ENCODE data around the gene PRRX2.

Gene PRRX2

DNA sequence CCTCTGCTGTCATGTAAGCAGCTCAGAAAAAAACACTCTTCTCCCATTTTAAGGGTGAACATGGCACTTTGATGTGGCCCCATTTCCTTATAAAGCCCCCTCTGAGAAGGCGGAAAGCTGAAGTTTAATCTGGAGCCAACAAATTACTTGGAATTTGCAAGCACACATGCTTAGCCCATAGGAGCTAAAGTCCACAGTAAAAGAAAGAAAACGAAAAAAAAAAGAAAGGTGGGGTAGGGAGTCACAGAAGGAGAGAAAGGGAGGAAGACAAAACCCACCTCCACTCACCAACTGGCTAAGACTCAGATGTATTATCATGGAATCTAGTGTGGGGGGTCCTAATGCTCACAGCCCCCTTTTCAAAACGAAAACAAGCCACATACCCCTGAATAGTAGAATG is 30.4 kb downstream of the PRRX2 start:
- no peak for ATAC-seq
- no peak for TF ChIP-seq ZFP3 (CRISPR knock-in tag; IDR thresholded peaks at IDR 0.05)
- no peak for TF ChIP-seq TCF4 (CRISPR knock-in tag; IDR thresholded peaks at IDR 0.05; ENCODE audit: borderline replicate concordance)
- TF ChIP-seq, protein P1, sequence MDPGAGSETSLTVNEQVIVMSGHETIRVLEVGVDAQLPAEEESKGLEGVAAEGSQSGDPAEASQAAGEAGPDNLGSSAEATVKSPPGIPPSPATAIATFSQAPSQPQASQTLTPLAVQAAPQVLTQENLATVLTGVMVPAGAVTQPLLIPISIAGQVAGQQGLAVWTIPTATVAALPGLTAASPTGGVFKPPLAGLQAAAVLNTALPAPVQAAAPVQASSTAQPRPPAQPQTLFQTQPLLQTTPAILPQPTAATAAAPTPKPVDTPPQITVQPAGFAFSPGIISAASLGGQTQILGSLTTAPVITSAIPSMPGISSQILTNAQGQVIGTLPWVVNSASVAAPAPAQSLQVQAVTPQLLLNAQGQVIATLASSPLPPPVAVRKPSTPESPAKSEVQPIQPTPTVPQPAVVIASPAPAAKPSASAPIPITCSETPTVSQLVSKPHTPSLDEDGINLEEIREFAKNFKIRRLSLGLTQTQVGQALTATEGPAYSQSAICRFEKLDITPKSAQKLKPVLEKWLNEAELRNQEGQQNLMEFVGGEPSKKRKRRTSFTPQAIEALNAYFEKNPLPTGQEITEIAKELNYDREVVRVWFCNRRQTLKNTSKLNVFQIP (CRISPR knock-in tag; IDR thresholded peaks at IDR 0.05; ENCODE audit: borderline replicate concordance, low read depth), result no peak
- TF ChIP-seq ISL1 (CRISPR knock-in tag; IDR thresholded peaks at IDR 0.05), result no peak
- TF ChIP-seq, protein P2, sequence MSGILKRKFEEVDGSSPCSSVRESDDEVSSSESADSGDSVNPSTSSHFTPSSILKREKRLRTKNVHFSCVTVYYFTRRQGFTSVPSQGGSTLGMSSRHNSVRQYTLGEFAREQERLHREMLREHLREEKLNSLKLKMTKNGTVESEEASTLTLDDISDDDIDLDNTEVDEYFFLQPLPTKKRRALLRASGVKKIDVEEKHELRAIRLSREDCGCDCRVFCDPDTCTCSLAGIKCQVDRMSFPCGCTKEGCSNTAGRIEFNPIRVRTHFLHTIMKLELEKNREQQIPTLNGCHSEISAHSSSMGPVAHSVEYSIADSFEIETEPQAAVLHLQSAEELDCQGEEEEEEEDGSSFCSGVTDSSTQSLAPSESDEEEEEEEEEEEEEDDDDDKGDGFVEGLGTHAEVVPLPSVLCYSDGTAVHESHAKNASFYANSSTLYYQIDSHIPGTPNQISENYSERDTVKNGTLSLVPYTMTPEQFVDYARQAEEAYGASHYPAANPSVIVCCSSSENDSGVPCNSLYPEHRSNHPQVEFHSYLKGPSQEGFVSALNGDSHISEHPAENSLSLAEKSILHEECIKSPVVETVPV (CRISPR knock-in tag; IDR thresholded peaks at IDR 0.05), result no peak
- TF ChIP-seq OSR1 (CRISPR knock-in tag; IDR thresholded peaks at IDR 0.05), result no peak
- no peak for TF ChIP-seq SNAI2 (CRISPR knock-in tag; IDR thresholded peaks at IDR 0.05)
- TF ChIP-seq ZFP30 (CRISPR knock-in tag; IDR thresholded peaks at IDR 0.05), result no peak
- TF ChIP-seq GLIS3 (CRISPR knock-in tag; IDR thresholded peaks at IDR 0.05), result no peak
- TF ChIP-seq, protein P3, sequence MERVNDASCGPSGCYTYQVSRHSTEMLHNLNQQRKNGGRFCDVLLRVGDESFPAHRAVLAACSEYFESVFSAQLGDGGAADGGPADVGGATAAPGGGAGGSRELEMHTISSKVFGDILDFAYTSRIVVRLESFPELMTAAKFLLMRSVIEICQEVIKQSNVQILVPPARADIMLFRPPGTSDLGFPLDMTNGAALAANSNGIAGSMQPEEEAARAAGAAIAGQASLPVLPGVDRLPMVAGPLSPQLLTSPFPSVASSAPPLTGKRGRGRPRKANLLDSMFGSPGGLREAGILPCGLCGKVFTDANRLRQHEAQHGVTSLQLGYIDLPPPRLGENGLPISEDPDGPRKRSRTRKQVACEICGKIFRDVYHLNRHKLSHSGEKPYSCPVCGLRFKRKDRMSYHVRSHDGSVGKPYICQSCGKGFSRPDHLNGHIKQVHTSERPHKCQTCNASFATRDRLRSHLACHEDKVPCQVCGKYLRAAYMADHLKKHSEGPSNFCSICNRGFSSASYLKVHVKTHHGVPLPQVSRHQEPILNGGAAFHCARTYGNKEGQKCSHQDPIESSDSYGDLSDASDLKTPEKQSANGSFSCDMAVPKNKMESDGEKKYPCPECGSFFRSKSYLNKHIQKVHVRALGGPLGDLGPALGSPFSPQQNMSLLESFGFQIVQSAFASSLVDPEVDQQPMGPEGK (CRISPR knock-in tag; IDR thresholded peaks at IDR 0.05; ENCODE audit: borderline replicate concordance), result no peak
- no peak for TF ChIP-seq PPARA (CRISPR knock-in tag; IDR thresholded peaks at IDR 0.05; ENCODE audit: borderline replicate concordance)

DNA sequence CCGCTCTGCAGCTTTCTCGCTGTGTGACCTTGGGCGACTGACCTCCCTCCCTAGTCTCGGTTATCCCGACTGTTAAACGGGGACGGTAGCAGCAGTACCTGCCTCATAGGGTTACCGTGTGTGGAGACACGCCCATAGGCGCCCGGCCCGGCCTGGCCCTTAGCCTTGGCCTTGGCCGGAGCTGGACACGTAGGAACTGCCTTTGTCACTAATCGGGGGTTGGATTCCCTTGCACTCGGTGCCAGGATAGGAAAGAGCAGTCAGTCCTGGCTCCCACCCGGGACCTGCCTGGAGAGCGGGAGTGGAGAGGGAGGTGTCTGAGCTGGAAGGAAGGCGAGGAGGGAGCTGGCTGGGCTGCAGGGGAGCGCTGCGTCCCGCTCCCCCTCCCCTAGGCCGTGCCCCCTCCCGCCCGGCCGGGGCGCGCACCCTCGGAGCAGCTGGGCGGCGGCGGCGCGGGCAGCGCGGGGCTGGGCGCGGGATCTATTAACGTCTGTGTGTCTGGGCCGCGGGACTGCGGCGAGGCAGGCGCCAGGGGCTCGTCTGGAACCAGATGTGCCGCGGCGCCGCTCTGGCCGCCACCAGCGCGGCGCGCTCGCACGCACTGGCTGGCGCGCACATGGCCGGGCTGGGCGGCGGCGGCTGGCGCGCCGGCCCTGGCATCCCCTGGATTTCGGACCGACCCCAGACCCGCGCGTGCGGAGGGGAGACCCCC is 31.7 kb downstream of the PRRX2 start:
- peak; percentile 87 for ATAC-seq
- TF ChIP-seq ZC3H10 (CRISPR knock-in tag; IDR thresholded peaks at IDR 0.05) (no peak), PPARA (CRISPR knock-in tag; IDR thresholded peaks at IDR 0.05; ENCODE audit: borderline replicate concordance) (no peak), BACH2 (CRISPR knock-in tag; IDR thresholded peaks at IDR 0.05; ENCODE audit: borderline replicate concordance) (no peak), ISL1 (CRISPR knock-in tag; IDR thresholded peaks at IDR 0.05) (no peak), TCF4 (CRISPR knock-in tag; IDR thresholded peaks at IDR 0.05; ENCODE audit: borderline replicate concordance) (no peak), ZFP3 (CRISPR knock-in tag; IDR thresholded peaks at IDR 0.05) (no peak), CSDC2 (CRISPR knock-in tag; IDR thresholded peaks at IDR 0.05) (no peak)
- TF ChIP-seq, protein P4, sequence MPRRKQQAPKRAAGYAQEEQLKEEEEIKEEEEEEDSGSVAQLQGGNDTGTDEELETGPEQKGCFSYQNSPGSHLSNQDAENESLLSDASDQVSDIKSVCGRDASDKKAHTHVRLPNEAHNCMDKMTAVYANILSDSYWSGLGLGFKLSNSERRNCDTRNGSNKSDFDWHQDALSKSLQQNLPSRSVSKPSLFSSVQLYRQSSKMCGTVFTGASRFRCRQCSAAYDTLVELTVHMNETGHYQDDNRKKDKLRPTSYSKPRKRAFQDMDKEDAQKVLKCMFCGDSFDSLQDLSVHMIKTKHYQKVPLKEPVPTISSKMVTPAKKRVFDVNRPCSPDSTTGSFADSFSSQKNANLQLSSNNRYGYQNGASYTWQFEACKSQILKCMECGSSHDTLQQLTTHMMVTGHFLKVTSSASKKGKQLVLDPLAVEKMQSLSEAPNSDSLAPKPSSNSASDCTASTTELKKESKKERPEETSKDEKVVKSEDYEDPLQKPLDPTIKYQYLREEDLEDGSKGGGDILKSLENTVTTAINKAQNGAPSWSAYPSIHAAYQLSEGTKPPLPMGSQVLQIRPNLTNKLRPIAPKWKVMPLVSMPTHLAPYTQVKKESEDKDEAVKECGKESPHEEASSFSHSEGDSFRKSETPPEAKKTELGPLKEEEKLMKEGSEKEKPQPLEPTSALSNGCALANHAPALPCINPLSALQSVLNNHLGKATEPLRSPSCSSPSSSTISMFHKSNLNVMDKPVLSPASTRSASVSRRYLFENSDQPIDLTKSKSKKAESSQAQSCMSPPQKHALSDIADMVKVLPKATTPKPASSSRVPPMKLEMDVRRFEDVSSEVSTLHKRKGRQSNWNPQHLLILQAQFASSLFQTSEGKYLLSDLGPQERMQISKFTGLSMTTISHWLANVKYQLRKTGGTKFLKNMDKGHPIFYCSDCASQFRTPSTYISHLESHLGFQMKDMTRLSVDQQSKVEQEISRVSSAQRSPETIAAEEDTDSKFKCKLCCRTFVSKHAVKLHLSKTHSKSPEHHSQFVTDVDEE (CRISPR knock-in tag; IDR thresholded peaks at IDR 0.05), result no peak

DNA sequence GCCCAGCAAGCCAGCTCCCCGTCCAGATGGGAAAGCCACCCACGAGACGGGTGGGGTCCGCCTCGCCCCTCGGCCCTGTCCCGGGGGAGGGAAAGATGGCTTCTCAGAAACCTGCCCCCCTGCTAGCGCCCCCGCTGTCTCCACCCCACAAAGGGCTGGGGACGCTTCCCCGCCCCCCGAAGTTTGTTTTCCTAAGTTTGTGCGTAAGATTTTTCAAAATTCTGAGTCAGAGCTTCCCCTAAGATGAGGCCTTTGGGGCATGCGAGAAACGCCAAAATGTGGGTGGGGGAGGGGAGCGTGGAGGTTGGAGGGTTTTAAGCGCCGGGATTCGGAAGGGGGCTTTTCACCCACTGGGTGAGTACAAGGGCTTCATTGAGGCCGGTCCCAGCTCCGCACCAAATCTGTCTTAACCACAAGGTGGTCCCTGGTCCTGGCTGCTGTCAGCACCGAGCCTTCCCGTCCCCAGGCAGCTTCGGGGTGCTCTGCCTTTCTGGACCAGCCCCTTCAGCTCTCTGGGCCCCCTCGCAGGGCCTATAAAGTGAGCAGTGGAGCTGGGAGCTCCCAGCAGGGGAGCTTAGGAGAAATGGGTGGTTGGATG is 32.3 kb downstream of the PRRX2 start:
- ATAC-seq, result no peak; the same call in 2 of the 3 replicates
- no peak for TF ChIP-seq CSDC2 (CRISPR knock-in tag; IDR thresholded peaks at IDR 0.05)
- TF ChIP-seq, protein P5, sequence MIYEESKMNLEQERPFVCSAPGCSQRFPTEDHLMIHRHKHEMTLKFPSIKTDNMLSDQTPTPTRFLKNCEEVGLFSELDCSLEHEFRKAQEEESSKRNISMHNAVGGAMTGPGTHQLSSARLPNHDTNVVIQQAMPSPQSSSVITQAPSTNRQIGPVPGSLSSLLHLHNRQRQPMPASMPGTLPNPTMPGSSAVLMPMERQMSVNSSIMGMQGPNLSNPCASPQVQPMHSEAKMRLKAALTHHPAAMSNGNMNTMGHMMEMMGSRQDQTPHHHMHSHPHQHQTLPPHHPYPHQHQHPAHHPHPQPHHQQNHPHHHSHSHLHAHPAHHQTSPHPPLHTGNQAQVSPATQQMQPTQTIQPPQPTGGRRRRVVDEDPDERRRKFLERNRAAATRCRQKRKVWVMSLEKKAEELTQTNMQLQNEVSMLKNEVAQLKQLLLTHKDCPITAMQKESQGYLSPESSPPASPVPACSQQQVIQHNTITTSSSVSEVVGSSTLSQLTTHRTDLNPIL (CRISPR knock-in tag; IDR thresholded peaks at IDR 0.05; ENCODE audit: low read depth), result no peak

DNA sequence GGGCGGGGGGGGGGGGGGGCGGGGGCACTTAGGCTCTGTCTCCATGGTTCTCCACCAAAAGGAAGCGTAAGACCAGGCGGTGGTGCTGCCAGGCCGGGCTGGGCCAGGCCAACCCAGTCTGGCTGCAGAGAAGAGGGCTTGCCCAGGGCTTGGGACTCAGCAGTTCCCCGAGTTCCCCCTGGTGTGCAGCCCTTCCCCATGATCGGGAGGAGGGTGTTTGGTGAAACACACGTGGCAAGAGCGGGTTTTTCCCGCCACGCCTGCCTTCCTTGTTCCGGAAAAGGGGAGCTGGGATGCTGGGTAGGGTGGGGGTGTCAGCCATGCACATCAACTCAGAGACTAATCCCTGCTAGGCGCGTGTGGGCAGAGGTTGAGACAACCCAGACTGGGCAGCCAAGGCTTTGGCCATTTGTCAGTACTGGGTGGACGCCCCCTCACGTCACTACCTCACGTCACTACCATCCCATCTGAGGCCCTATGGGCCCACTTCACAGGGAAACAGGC is 32.9 kb downstream of the PRRX2 start:
- ATAC-seq, result no peak
- TF ChIP-seq OSR1 (CRISPR knock-in tag; IDR thresholded peaks at IDR 0.05), result no peak
- TF ChIP-seq ESRRG (CRISPR knock-in tag; IDR thresholded peaks at IDR 0.05), result no peak
- no peak for TF ChIP-seq ZNF70 (CRISPR knock-in tag; IDR thresholded peaks at IDR 0.05)
- TF ChIP-seq, protein P4 (CRISPR knock-in tag; IDR thresholded peaks at IDR 0.05), result no peak
- TF ChIP-seq, protein P2 (CRISPR knock-in tag; IDR thresholded peaks at IDR 0.05), result no peak
- no peak for TF ChIP-seq TCF4 (CRISPR knock-in tag; IDR thresholded peaks at IDR 0.05; ENCODE audit: borderline replicate concordance)
- TF ChIP-seq ARNTL (CRISPR knock-in tag; IDR thresholded peaks at IDR 0.05; ENCODE audit: borderline replicate concordance, low read depth), result no peak
